ENCODE measurements around the gene SLC32A1.

The SLC32A1 gene

DNA sequence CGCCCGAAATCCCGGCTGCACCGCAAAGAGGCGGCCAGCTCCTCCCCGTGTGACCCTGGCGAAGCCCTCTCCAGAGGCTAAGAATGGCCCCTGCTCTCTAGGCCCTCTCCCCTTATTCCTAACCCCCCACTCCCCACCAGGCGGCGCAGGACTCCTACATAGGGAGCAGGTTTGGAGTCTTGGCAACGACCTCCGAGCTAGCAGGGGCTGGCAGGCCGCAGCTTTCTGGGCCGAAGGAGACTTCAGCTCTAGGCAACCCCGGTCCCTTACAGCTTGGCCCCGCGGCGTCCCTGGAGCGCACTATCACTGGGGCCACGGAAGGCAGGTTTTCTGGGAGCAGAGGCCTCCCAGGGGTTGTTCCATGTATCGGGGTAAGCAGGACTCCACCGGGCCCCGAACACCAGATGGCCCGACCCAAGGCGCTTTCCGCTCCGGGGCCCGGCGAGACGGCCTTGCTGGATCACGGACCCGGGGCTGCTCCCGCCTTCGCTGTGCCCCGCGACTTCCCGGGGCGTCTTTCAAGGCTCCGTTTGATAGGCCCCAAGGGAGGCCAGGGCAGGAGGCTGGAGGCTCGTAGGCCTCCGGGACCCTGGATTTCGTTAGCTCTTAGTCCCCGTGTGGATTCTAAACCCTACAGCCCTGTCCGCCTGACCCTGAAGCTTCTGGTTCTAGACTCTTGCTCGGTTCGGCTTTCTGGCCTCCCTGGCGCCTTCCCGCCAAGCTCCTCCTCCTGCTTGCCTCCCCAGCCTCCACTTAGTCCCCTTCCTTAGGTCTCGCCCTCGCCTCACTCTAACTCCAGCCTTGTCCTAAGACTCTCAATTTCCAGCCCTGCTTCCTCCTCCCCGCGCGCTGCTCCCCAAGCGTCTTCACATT is 1.9 kb downstream of the SLC32A1 start:
- DNase-seq: no peak

DNA sequence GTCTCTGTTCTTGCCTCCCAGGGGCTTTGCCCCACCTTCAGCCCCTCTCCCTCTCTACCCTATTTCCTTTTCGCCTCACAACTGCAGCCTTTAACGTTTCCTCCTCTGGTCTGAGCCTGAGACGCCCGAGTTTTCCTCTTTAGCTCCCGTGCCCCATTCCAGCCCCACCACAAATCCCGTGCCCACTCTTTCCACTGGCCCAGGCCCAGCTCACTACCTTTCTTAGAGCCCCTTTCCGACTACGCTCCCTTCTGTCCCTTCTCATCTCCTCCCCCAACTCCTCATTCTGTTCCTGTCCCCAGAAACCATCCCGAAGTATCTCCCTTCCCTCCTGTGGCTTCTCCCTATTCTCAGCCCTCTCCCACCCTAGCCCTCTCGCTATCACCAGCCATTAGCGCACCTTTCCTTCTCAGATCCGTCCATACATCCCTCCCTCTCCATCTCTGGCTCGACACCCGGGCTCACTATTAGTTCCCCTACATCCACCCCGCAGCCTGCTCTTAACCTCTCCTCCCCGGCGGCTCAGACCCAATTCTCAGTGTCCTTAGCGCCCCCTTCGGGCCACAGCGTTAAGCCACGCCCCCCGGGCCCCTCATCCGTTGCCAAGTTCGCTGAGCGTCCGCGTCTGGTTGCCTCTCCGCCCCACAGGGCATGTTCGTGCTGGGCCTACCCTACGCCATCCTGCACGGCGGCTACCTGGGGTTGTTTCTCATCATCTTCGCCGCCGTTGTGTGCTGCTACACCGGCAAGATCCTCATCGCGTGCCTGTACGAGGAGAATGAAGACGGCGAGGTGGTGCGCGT is 2.7 kb downstream of the SLC32A1 start:
- no peak for DNase-seq

DNA sequence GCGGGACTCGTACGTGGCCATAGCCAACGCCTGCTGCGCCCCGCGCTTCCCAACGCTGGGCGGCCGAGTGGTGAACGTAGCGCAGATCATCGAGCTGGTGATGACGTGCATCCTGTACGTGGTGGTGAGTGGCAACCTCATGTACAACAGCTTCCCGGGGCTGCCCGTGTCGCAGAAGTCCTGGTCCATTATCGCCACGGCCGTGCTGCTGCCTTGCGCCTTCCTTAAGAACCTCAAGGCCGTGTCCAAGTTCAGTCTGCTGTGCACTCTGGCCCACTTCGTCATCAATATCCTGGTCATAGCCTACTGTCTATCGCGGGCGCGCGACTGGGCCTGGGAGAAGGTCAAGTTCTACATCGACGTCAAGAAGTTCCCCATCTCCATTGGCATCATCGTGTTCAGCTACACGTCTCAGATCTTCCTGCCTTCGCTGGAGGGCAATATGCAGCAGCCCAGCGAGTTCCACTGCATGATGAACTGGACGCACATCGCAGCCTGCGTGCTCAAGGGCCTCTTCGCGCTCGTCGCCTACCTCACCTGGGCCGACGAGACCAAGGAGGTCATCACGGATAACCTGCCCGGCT is 3.4 kb downstream of the SLC32A1 start:
- no peak for DNase-seq

DNA sequence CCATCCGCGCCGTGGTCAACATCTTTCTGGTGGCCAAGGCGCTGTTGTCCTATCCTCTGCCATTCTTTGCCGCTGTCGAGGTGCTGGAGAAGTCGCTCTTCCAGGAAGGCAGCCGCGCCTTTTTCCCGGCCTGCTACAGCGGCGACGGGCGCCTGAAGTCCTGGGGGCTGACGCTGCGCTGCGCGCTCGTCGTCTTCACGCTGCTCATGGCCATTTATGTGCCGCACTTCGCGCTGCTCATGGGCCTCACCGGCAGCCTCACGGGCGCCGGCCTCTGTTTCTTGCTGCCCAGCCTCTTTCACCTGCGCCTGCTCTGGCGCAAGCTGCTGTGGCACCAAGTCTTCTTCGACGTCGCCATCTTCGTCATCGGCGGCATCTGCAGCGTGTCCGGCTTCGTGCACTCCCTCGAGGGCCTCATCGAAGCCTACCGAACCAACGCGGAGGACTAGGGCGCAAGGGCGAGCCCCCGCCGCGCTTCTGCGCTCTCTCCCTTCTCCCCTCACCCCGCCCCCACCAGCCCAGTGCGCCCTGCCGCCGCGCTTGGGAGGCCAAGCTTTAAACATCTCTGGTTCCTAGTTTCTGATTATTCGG is 4.0 kb downstream of the SLC32A1 start:
- DNase-seq: no peak

DNA sequence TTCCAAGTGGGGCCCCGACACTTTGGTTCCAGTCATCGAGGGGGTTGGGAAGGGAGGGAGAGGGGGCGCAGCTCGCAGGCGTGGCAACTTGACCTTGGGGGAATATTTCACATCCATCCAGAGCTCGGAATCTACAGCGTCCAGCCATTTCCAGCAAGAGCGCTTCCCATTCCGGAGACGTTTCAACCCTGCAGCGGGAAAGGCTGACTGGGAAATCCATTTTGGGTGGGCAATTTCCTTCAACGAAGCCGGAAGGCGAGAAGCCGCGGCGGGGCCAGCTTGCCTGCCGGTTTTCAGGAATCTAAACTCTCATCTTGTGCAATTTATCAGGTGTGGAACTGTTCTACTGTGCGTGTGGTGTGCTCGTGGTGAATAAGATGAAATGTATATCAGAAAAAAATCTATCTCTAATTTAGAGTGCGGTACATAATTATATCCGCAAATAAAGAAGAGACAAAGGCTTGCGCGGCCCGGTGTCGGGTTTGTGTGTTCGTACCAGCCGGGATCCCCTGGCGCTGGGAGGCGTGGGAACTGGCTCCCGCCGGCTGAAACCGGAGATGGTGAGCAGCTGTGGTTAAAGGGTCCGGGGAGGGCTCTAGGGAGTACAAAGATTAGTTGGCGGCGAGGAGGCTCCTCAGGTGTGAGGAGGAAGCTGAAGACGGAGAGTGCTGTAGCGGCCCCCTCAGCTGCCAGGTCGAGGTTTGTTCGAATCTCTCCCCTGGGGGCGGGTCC is 4.8 kb downstream of the SLC32A1 start:
- no peak for DNase-seq

DNA sequence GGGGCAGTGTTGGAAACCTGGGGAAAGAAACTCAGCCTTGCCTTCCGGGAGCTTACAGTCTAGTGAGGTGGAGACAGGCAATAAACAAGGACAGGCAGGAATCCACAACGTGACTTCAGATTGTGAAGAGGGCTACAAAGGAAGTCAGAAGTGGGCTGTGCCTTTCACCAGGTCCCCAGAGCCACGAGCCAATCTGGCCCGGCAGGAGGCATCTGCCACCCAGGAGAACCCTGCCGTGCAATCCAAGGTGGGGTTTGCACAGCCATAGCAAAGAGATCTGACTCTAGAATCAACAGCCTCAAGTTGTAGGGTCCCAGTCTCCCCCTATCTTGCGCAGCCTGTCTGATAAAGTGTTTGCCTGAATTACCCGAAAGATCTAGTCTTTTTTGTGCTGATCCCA is 5.5 kb downstream of the SLC32A1 start:
- no peak for DNase-seq

DNA sequence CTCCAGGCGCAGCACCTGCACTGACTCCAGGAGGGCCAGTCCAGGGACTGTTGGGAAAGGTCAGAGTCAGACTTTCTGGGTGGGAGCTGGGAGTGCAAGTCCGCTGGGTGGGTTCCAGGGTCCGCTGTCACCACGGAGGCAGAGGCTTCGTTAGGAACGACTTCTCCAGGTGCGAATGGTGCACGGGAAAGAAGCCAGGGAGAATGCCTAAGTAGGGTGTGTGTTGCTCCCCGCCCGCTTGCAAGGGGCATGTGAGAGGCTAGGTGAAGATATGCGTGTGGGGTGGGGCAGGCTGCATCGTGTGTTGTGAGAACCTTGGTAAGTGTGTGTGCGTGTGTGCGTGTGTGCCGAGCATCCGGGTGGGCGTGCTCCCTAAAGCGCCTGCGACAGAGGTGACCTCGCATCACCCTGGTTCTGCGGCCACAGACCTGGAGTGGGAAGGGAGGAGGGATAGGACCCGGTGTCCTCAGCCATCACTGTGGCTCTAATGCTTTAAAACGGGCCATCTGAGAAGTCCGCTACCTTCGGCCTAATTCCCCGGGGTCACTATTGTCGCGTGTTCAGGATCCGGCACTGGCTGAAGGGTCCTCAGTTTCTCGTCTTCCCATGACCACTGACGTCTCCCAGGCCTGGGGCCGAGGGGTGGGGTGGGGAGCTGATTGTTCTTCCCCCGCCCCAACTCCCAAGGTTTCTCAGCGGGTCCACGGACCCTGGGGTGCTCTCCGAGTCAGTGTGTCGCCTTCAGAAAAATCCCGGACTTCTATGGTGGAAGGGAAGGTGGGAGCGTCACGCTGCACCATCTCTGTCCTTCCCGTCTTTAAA is 6.1 kb downstream of the SLC32A1 start:
- DNase-seq: no peak

DNA sequence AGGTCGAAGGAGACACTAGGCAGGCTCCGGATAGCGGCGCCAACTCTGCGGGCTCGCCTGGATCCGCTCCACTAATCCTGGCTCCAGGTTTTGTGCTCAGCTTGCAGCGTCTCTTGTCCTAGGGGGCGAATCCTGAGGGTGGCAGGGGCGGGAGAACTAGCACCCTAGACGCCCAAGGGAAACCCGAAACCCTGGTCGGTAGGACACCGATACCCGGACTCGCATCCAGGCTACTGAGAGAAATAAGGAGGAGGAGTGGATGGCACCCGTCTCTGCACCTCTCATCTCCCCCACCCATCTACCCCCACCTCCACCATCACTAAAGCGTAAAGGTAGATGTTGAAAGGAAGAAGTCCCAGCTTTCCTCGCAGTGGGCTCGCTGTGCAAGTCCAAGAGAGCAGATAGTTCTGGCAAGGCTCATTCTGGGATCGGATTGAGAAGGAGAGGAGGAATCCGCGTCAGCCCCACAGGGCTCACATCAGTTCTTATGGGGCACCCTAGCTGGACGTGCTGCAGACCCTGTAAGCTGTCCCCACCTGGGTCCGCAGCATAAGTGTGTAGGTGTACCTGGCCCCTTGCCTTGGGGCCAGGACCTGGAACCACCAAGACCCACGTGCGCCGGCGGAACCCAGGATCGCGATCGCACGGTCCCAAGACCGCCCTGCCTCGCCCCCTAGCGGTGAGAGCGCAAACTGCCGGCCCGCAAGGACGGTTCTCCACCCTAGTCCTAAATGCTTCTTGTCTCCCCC is 6.9 kb downstream of the SLC32A1 start:
- peak; percentile 9 for DNase-seq

DNA sequence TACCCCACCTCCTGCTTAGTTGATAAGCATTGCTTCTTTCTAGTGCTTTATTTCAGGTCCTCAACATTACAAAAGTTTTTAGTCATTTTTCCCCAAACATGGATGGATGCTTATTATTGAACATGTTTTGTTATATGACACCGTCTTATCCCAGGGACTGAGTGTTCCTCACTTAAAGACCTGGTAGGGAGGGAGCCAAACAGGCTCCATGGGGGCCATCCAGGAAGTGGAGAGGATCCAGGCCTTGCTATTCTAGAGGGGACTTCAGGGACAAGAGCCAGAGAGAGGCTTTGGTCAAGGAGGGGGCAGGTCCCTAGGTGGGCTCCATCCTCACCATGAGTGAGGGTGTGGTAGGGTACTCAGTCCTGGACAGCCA is 7.4 kb downstream of the SLC32A1 start:
- DNase-seq: no peak

DNA sequence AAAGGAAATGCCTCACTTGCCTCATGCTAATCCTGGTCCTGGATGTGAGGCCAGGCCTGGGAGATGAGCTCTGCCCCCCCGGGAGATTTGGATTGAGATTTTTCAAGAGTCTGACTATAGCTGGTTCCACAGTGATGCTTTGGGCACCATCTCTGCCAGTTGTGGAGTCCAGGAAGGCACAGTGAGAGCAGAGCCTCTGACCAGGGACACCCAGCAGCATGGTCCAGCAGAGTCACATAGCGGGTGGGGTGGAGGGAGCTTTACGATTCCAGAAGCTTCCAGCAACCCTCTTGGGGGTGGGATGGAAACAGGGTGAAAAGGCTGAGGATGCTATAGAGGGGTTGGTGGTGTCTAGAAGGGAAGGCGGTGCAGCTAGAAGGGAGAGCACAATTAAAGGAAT is 8.7 kb downstream of the SLC32A1 start:
- no peak for DNase-seq

DNA sequence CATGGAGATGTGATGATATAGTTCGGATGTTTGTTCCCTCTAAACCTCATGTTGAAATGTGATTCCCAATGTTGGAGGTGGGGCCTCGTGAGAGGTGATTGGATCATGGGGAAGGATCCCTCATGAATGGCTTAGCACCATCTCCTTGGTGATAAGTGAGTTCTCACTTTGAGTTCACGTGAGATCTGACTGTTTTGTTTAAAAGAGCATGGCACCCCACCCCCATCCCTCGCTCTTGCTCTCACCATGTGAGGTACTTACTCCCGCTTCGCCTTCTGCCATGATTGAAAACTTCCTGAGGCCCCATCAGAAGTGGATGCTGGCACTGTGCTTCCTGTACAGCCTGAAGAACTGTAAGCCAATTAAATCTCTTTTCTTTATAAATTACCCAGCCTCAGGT is 10.9 kb downstream of the SLC32A1 start:
- DNase-seq: no peak

DNA sequence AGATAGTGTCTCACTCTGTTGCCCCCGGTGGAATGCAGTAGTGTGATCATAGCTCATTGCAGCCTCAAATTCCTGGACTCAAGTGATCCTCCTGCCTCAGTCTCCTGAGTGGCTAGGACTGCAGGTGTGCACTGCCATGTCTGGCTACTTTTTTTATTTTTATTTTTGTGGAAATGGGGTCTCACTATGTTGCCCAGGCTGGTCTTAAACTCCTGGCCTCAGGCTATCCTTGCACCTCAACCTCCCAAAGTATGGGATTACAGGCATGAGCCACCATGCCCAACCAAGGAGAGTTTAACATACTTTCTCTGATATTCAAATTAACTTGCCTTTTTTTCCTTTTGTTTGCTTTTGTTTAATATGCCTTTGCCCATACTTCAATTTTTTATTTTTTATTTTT is 13.6 kb downstream of the SLC32A1 start:
- DNase-seq: no peak

DNA sequence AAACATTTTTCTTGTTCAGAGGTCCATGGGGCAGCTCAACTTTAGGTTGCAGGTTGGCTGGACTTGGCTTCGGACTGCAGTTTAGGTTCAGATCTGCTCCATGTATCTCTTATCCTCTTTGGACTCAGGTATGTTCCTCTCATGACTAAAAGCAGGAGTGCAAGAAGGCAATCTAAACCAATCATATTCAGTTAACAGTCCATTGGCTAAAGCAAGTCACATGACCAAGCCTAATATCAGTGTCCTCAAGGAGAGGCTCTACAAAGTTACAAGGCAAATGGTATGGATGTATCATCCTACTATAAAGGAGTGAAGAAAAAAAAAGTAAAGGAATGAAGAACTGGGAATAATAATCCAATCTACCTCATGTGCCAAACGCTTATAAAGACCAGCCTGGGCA is 21.5 kb downstream of the SLC32A1 start:
- no peak for DNase-seq

DNA sequence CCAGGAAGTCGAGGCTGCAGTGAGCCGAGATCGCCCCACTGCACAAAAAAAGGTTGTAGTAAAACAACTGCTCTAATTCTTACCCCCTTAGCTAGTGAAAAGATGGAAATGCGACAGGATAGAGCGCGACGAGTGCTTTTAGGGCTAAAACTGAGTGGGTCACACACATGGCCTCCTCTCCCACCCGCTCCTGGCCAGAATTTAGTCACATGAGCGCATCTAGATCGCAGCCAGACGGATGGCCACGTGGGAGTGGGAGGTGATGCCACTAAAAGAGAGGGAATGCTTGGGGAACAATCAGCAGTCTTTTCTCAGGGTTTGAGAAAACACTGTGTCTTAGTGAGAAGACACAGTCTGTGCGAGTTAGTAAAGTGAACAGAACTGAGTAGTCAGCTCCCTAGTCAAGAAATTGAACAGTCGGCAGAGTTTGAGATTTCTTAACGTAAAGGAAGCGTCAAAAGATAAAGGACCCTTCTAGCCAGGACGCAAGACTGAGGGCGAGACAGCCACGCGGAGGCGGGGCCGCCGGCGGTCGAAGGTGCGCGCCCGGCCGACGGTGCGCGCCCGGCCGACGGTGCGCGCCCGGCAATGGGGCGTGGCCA is 23.3 kb downstream of the SLC32A1 start:
- DNase-seq: no peak

DNA sequence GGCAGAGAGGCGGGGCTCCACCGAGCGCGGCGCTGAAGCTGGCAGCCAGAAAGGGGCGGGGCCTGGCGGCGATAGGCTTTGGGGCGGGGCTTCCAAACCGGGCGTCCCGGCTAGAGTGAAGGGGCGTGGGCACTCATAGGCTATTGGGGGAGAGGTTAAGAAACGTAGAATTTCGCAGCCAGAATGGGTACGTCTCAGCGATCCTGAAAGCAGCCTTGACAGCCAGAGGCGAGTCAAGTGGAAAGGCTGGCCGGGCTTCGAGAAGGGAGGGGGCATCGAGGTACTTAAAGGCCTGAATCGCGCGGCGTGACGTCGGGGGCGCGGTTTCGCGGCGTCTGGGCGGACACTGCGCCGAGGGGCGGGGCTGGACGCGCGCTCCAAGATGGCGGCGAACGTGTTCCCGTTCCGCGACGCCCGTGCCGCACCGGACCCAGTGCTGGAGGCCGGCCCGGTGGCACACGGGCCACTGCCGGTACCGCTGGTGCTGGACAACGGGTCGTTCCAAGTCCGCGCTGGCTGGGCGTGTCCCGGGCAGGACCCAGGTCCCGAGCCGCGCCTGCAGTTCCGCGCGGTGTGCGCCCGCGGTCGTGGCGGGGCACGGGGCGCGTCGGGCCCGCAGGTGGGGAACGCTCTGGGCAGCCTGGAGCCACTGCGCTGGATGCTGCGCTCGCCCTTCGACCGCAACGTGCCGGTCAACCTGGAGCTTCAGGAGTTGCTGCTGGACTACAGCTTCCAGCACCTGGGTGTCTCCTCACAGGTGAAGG is 24.0 kb downstream of the SLC32A1 start, which contains the start of gene ACTR5:
TSS of gene ACTR5 (plus strand) at position 364 of the 764 bp plus-strand sequence. CDS start at position 383, 19 bp downstream.
- peak; percentile 95 for DNase-seq

DNA sequence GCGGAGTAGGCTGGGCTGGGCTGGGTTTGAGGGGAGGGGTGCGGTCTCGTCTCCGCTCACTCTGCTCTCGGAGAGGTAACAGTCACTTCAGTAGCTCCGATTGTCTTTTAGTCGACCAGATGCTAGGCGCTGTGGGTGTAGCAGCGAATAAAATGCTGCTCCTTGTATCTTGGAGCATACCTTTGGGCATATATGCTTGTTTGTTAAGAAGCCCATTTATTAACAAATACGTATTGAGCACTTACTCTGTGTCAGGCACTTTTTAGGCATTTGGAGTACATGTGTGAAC is 24.5 kb downstream of the SLC32A1 start:
- no peak for DNase-seq

DNA sequence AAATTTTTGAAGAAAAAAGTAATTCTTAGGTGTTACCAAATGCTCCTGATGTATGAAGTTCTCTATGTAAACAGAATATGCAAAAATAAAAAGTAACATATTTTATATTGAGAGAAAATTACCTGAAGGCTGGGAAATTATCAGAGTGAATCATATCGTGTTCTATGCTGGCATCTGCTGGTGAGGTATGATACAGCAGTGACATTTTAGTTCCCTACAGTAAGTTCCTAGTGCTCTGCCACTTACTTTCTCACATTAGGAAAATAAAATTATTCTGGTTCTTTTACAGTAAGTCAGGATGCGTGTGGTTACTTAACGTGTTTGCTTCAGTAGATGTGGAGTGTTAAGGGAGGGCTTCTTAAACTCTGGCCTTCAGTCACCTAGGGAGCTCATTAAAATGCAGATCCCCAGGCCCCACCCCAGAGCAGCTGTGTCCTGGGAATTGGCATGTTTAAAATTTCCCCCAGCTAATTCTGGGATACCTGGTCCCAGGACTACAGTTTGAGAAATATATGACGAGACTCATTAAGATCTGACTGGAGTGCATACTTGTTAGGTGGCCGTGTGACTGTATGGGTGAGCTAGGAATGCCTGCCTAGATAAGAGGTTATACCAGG is 27.2 kb downstream of the SLC32A1 start:
- DNase-seq: no peak

DNA sequence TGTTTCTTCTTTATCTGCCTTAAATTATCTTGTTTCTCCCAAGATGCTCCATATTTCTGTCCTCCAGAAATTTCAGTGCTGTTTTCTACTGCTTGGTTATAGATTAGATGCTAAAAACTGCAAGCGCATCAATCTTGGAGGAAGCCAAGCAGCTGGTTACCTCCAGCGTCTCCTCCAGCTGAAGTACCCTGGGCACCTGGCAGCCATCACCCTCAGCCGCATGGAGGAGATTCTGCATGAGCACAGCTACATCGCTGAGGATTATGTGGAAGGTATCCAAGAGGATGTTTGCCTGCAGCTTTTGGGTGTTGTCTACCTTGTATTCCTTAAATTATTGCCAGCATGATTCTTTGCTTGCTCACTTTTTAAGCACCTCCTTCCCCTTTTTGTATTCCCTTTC is 27.7 kb downstream of the SLC32A1 start:
- no peak for DNase-seq

DNA sequence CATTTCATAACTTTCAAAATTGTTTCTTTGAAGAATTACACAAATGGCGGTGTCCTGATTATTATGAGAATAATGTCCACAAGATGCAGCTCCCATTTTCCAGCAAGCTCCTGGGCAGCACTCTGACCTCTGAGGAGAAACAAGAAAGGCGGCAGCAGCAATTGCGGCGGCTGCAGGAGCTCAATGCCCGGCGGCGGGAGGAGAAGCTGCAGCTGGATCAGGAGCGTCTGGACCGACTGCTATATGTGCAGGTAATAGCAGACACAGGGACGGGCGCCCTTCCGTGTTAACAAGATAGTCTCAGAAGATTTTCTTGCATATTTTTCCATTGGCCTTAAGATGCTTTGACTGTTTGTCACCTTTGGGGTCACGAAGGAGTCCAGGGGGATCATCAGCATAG is 30.6 kb downstream of the SLC32A1 start:
- DNase-seq: no peak
